Transverse colon (tissue), 3 donors: ENCODE results near the gene ARAP1.

Experiments used
- EP300 ChIP-seq: sonication (generic); formaldehyde crosslinking; IDR thresholded peaks from one replicate; pipeline ENCODE4 v1.6.1; 2017; ENCODE audit warnings: antibody characterized with exemption, low read depth
- POLR2A ChIP-seq: fragments of 450-650 bp; IDR thresholded peaks from one replicate; pipeline ENCODE4 v1.6.1; 2016; ENCODE audit warnings: antibody characterized with exemption, mild to moderate bottlenecking, moderate library complexity
- POLR2AphosphoS5 ChIP-seq, 3 donors: sonication (generic); formaldehyde crosslinking; IDR thresholded peaks; one replicate each; pipeline ENCODE4 v1.6.1; 2016; ENCODE audit warnings: antibody characterized with exemption in 3 of 3

DNA sequence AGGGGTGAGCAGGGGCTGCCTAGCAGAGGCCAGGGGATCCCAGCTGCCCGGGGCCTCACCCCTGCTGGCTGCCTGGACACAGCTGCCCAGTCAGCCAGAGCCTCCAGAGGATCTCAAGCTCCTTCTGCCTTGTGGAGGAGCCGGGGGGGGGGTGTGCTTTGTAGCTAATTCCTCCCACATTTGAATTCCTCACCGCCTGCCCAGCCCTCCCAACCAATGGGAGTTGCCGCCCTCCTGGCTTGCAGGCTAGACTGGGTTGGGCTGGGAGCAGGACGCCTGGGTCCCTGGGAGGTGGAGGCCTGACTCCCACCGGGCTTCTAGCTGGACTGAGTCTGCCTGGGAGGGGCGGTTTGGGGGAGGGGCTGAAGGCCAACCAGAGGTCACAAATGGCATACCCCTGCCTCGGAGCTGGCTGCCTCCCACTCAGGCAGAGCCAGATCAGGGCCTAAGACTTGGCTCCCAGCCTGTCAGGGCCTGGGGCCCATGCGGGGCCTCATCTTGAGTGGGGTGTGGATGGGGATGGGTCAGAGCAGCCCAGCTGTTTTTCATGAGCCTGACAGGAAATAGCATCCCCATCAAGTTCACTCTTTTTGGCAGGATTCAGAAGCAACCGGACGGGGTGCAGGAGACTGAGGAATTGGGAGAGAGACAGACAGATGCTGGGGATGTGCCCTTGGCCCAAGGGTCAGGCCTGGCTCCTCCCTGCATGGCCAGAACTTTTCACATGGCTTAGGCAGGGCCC is 48.8 kb downstream of the ARAP1 start:
- no peak for TF ChIP-seq POLR2A
- TF ChIP-seq POLR2AphosphoS5 (IDR thresholded peaks at IDR 0.05) = no peak
- TF ChIP-seq EP300 = no peak
